Subcutaneous adipose tissue (tissue), 4 donors: Measurements from ENCODE around the gene SLC25A25. TPM values are rescaled to one million over a fixed set of nuclear protein-coding genes. Genes with fewer than 3 reads are reported as not detected.

Source experiments
- CTCF ChIP-seq: fragments of 450-650 bp; IDR thresholded peaks from one replicate; pipeline ENCODE4 v1.5.1; 2016; ENCODE audit warnings: low read depth, mild to moderate bottlenecking, control low read depth, antibody characterized with exemption, moderate library complexity
- total RNA-seq, 4 donors: library from RNA; depleted of rRNA; stranded (reverse); fragments of >200 nt; gene quantifications; one replicate each; pipeline ENCODE4 v1.1.0, GENCODE V29; 2016

SLC25A25 gene
- total RNA-seq, 4 donors from 2014 or later: 13.4 to 60.1 (median 19.5) TPM

- TF ChIP-seq CTCF: no peak
Measured at GRCh38 chr9:128091571-128091970, 23.5 kb downstream of the SLC25A25 start.

GRCh38 chr9:128092199-128092977 lies 24.4 kb downstream of the SLC25A25 start:
- TF ChIP-seq CTCF: no peak

GRCh38 chr9:128093011-128093410 lies 25.0 kb downstream of the SLC25A25 start:
- no peak for TF ChIP-seq CTCF

GRCh38 chr9:128094166-128094949 lies 26.3 kb downstream of the SLC25A25 start:
- no peak for TF ChIP-seq CTCF

- TF ChIP-seq CTCF: no peak
Measured at GRCh38 chr9:128094950-128095544, 27.0 kb downstream of the SLC25A25 start.

GRCh38 chr9:128096616-128097536 lies 28.8 kb downstream of the SLC25A25 start:
- TF ChIP-seq CTCF: no peak
